ENCODE measurements around the gene IL20RA. TPM values are rescaled to one million over a fixed set of nuclear protein-coding genes. Genes with fewer than 3 reads are reported as not detected.

Gene IL20RA
- total and polyA plus RNA-seq, 2 of the 8 experiments (the other 6 are each of a cell fraction or from before 2014, with no cell fraction given) = 1.3 to 1.7 TPM

GRCh38 chr6:137025786-137026730, 18.7 kb downstream of the IL20RA start:
- H3K27me3 ChIP-seq (replicated peaks in 1 of 4; ENCODE audit: control insufficient read depth in 3 of 4, extremely low read depth in 1 of 4, insufficient read depth in 3 of 4, low read length in 3 of 4) = no peaks in the 10 kb centered on the region
- H3K79me2 ChIP-seq (ENCODE audit: control insufficient read depth in 1 of 2, insufficient read depth in 2 of 2, low read length in 2 of 2) = no peaks in the 10 kb centered on the region; a peak in 1 of 4 replicates
- H3K4me3 ChIP-seq (ENCODE audit: extremely low read depth in 1 of 4, insufficient read depth in 2 of 4, low read depth in 3 of 4, low read length in 4 of 4) = no peak overlapping the region
- no peak overlapping the region for H2BK15ac ChIP-seq (ENCODE audit: low read length)
- no peak for FAIRE-seq
- POLR2A ChIA-PET (ENCODE audit: partially characterized antibody) = interaction anchor here (1.5 kb wide), 1 partner anchor 68 kb away, joined by 3 read pairs; no protein-coding TSS in a partner anchor
- H2BK12ac ChIP-seq (ENCODE audit: low read depth, low read length) = no peak overlapping the region
- no peak overlapping the region for H2BK20ac ChIP-seq (ENCODE audit: low read length)
- H3K23ac ChIP-seq (ENCODE audit: insufficient read length) = no peak overlapping the region
- no peak overlapping the region for H2AFZ ChIP-seq (ENCODE audit: low read length)
- no peak overlapping the region for H3K4me2 ChIP-seq (ENCODE audit: insufficient read depth in 1 of 2, low read depth in 2 of 2, low read length in 2 of 2)
- no peak overlapping the region for H4K5ac ChIP-seq (ENCODE audit: insufficient read length, low read depth, low read length)
- no peak overlapping the region for H4K91ac ChIP-seq (replicated peaks; ENCODE audit: insufficient read length, low read length)
- H4K8ac ChIP-seq (ENCODE audit: extremely low read depth, insufficient read depth, low read length) = no peak overlapping the region
- H4K20me1 ChIP-seq (replicated peaks in 1 of 2; ENCODE audit: control insufficient read depth in 1 of 2, insufficient read depth in 2 of 2, low read length in 2 of 2) = no peaks in the 10 kb centered on the region
- no peak overlapping the region for H2BK120ac ChIP-seq (replicated peaks; ENCODE audit: low read depth, low read length)
- no peaks in the 10 kb centered on the region for H3K36me3 ChIP-seq (ENCODE audit: control insufficient read depth in 2 of 4, insufficient read depth in 4 of 4, low read length in 3 of 4)
- no peak overlapping the region for H3K4ac ChIP-seq (replicated peaks; ENCODE audit: insufficient read length, low read depth, low read length)
- no peaks in the 10 kb centered on the region for H3K79me1 ChIP-seq (ENCODE audit: low read depth, low read length)
- H3K18ac ChIP-seq (ENCODE audit: extremely low read depth, low read length) = no peak overlapping the region
- CTCF ChIA-PET (ENCODE audit: partially characterized antibody) = interaction anchor here (0.9 to 2.5 kb wide), 3 partner anchors 9 to 14 kb away, joined by 3 to 12 read pairs (median 3); no protein-coding TSS in a partner anchor
- no peak for DNase-seq (ENCODE audit: low read depth in 1 of 2, low spot score in 2 of 2)
- no peak overlapping the region for H2BK5ac ChIP-seq (ENCODE audit: low read depth, low read length)
- no peak overlapping the region for H3K27ac ChIP-seq (ENCODE audit: low read depth, low read length)
- H3K9ac ChIP-seq (replicated peaks in 1 of 4; ENCODE audit: extremely low read depth in 1 of 4, low read depth in 3 of 4, low read length in 3 of 4) = no peak overlapping the region
- H3K23me2 ChIP-seq (ENCODE audit: low read depth, low read length) = no peaks in the 10 kb centered on the region
- H3K4me1 ChIP-seq (replicated peaks in 1 of 4; ENCODE audit: control insufficient read depth in 3 of 4, insufficient read depth in 4 of 4, low read length in 3 of 4) = no peaks in the 10 kb centered on the region
- H3K9me3 ChIP-seq (ENCODE audit: insufficient read depth in 2 of 2, low read depth in 1 of 2, low read length in 1 of 2) = no peaks in the 10 kb centered on the region
- H3K56ac ChIP-seq (replicated peaks; ENCODE audit: insufficient read length, low read depth, low read length) = no peak overlapping the region
- no peak overlapping the region for H2AK5ac ChIP-seq (ENCODE audit: low read depth, low read length)
- 95% methylated on average over 8 of the region's 8 CpGs; no CpG with 5 or more reads in 1 of the 2 experiments for WGBS, 2 experiments (ENCODE audit: extremely low coverage in 1 of 2, insufficient coverage in 1 of 2, insufficient read length in 1 of 2, insufficient replicate concordance in 2 of 2, low coverage in 1 of 2, low lambda C conversion rate in 2 of 2, missing lambda C conversion rate in 1 of 2)
- H3K14ac ChIP-seq (ENCODE audit: insufficient read length) = no peak overlapping the region
- TF ChIP-seq RFX5 (IDR thresholded peaks at IDR 0.05; ENCODE audit: borderline replicate concordance, low read depth, low read length) (no peak), SUZ12 (IDR thresholded peaks at IDR 0.05; ENCODE audit: low read length) (no peak), KDM1A (IDR thresholded peaks at IDR 0.05; ENCODE audit: borderline replicate concordance, low read length) (no peak)
